ENCODE data around the gene CD99. TPM values are rescaled to one million over a fixed set of nuclear protein-coding genes. Genes with fewer than 3 reads are reported as not detected.
"Not testable (repeated sequence)": the region's sequence is repeated elsewhere in the genome, so short reads cannot be mapped to it uniquely, and the experiment has no call there.

CD99 gene
- total RNA-seq, 4 donors from 2014 or later: 110 to 207 (median 133) TPM

- Histone ChIP-seq H3K27ac (peak overlapping the region in 2 of 4 donors; percentile 11 to 43), H3K27me3 (no peaks in the 10 kb centered on the region), H3K36me3 (no peaks in the 10 kb centered on the region), H3K4me1 (no peaks in the 10 kb centered on the region), H3K4me3 (no peak overlapping the region), H3K9me3 (no peaks in the 10 kb centered on the region)
- ATAC-seq (peak; percentile 72 to 85), DNase-seq (peak; percentile 50 to 69)
- TF ChIP-seq POLR2A (IDR thresholded peaks at IDR 0.05) (no peak), CTCF (IDR thresholded peaks at IDR 0.05 in 4 of 5, conservative IDR thresholded peaks at IDR 0.05 in 1 of 5) (no peak)
- in situ Hi-C loops (cut with MboI; ENCODE audit: low sequenced_read_pairs in 4 of 4): no loop called here
- intact Hi-C loops (cut with DNase I; ENCODE audit: low total_unique reads): no loop called here
These were observed 76.7 kb downstream of the CD99 start for GRCh38 chrX:2767631-2768455.

GRCh38 chrX:2769615-2770014 is 78.5 kb downstream of the CD99 start:
- intact Hi-C loops (cut with DNase I; ENCODE audit: low total_unique reads): no loop called here
- TF ChIP-seq POLR2A (IDR thresholded peaks at IDR 0.05) (no peak), CTCF (IDR thresholded peaks at IDR 0.05 in 4 of 5, conservative IDR thresholded peaks at IDR 0.05 in 1 of 5) (no peak)
- ATAC-seq (no peak), DNase-seq (no peak)
- Histone ChIP-seq H3K27me3 (no peaks in the 10 kb centered on the region), H3K9me3 (no peaks in the 10 kb centered on the region), H3K4me1 (no peaks in the 10 kb centered on the region), H3K4me3 (no peak overlapping the region), H3K36me3 (no peaks in the 10 kb centered on the region), H3K27ac (no peak overlapping the region)
- in situ Hi-C loops (cut with MboI; ENCODE audit: low sequenced_read_pairs in 4 of 4): no loop called here

GRCh38 chrX:2773166-2774055 is 82.3 kb downstream of the CD99 start:
- DNase-seq; H3K27ac ChIP-seq; intact Hi-C loops (cut with DNase I; ENCODE audit: low total_unique reads); in situ Hi-C loops (cut with MboI; ENCODE audit: low sequenced_read_pairs in 4 of 4); H3K4me3 ChIP-seq; H3K9me3 ChIP-seq; ATAC-seq; H3K27me3 ChIP-seq; H3K36me3 ChIP-seq; H3K4me1 ChIP-seq: not testable (repeated sequence)

- Histone ChIP-seq H3K9me3 (no peaks in the 10 kb centered on the region), H3K36me3 (no peaks in the 10 kb centered on the region), H3K27ac (no peak overlapping the region), H3K4me3 (no peak overlapping the region), H3K4me1 (no peaks in the 10 kb centered on the region), H3K27me3 (peaks cover 0 to 4% (median 0%) of the 10 kb centered on the region in 3 donors)
- in situ Hi-C loops (cut with MboI; ENCODE audit: low sequenced_read_pairs in 4 of 4) (no loop called here), intact Hi-C loops (cut with DNase I; ENCODE audit: low total_unique reads) (no loop called here)
- DNase-seq: no peak
- no peak for TF ChIP-seq CTCF (IDR thresholded peaks at IDR 0.05 in 4 of 5, conservative IDR thresholded peaks at IDR 0.05 in 1 of 5)
- TF ChIP-seq POLR2A (IDR thresholded peaks at IDR 0.05): no peak
- no peak for ATAC-seq
These were observed 83.0 kb downstream of the CD99 start for GRCh38 chrX:2774057-2774456.

GRCh38 chrX:2774776-2775175 is 83.7 kb downstream of the CD99 start:
- in situ Hi-C loops (cut with MboI; ENCODE audit: low sequenced_read_pairs in 4 of 4) (no loop called here), intact Hi-C loops (cut with DNase I; ENCODE audit: low total_unique reads) (no loop called here)
- TF ChIP-seq POLR2A (IDR thresholded peaks at IDR 0.05) (no peak), CTCF (IDR thresholded peaks at IDR 0.05 in 4 of 5, conservative IDR thresholded peaks at IDR 0.05 in 1 of 5) (no peak)
- no peak for ATAC-seq
- Histone ChIP-seq H3K36me3 (no peaks in the 10 kb centered on the region), H3K27me3 (peaks cover 0 to 4% (median 0%) of the 10 kb centered on the region in 3 donors), H3K4me1 (no peaks in the 10 kb centered on the region), H3K4me3 (no peak overlapping the region), H3K9me3 (no peaks in the 10 kb centered on the region), H3K27ac (no peak overlapping the region)
- DNase-seq: no peak

GRCh38 chrX:2780472-2781225 is 89.6 kb downstream of the CD99 start:
- ATAC-seq; intact Hi-C loops (cut with DNase I; ENCODE audit: low total_unique reads): not testable (repeated sequence)

More at GRCh38 chrX:2780472-2781225, 89.6 kb downstream of the CD99 start:
- DNase-seq; H3K9me3 ChIP-seq; in situ Hi-C loops (cut with MboI; ENCODE audit: low sequenced_read_pairs in 4 of 4); H3K27ac ChIP-seq; H3K27me3 ChIP-seq; H3K4me3 ChIP-seq; H3K36me3 ChIP-seq; H3K4me1 ChIP-seq: not testable (repeated sequence)

Measured in gastrocnemius medialis (tissue), 4 donors.